CD4-positive, alpha-beta T cell (primary cell): ENCODE results near the gene PIAS1. TPM values are rescaled to one million over a fixed set of nuclear protein-coding genes. Genes with fewer than 3 reads are reported as not detected.

ENCODE experiments used
- ATAC-seq: fragments of 200-7000 bp; cut with Tn5 transposase; one replicate; pipeline ENCODE4 v1.10.0; 2022; ENCODE audit warnings: mild to moderate bottlenecking; ENCODE audit not compliant: poor library complexity
- CTCF ChIA-PET: fragments of 350-600 bp; sonication (Branson Sonifier 250); formaldehyde crosslinking; loops from one replicate; lab custom pipeline; 2021; ENCODE audit warnings: antibody characterized with exemption, inconsistent platforms; lab: Charles Lee
- POLR2A ChIA-PET: fragments of 350-600 bp; sonication (Branson Sonifier 250); formaldehyde crosslinking; loops from one replicate; lab custom pipeline; 2021; ENCODE audit warnings: antibody characterized with exemption, inconsistent platforms; lab: Charles Lee
- DNase-seq, 14 experiments: peaks; one replicate each; pipeline ENCODE4 v3.0.0-alpha.2; 2013 to 2020; ENCODE audit warnings: mixed read lengths in 2 of 14
- H3K27ac ChIP-seq, 2 donors: one replicate each; pipeline versions ENCODE4 v1.5.1 to v1.7.0; 2013; ENCODE audit warnings: low read length in 2 of 2, low read depth in 1 of 2, mild to moderate bottlenecking in 1 of 2
- H3K27me3 ChIP-seq, 2 experiments: 1 replicate in 1 of 2; 2 replicates in 1 of 2; pipeline versions ENCODE4 v1.6.1 to v1.7.0; 2013; ENCODE audit warnings: low read length in 2 of 2, control low read depth in 1 of 2, mild to moderate bottlenecking in 1 of 2, moderate library complexity in 1 of 2; ENCODE audit not compliant: insufficient read depth in 2 of 2, control insufficient read depth in 1 of 2
- H3K36me3 ChIP-seq: one replicate; pipeline ENCODE4 v1.6.1; 2013; ENCODE audit warnings: low read length, control low read depth; ENCODE audit not compliant: insufficient read depth
- H3K4me1 ChIP-seq: one replicate; pipeline ENCODE4 v1.6.1; 2013; ENCODE audit warnings: low read length, control low read depth; ENCODE audit not compliant: insufficient read depth
- H3K4me3 ChIP-seq: one replicate; pipeline ENCODE4 v1.5.1; 2013; ENCODE audit warnings: mild to moderate bottlenecking, low read length, moderate library complexity
- H3K9me3 ChIP-seq, 2 experiments: 1 replicate in 1 of 2; 2 replicates in 1 of 2; pipeline versions ENCODE4 v1.6.1 to v1.7.0; 2013; ENCODE audit warnings: low read length in 2 of 2, mild to moderate bottlenecking in 2 of 2, control low read depth in 1 of 2, moderate library complexity in 1 of 2; ENCODE audit not compliant: control insufficient read depth in 1 of 2, insufficient read depth in 1 of 2
- H3K27ac Mint-ChIP-seq: one replicate; pipeline ENCODE4 v1.8.0; 2020; ENCODE audit warnings: mixed read lengths
- H3K27me3 Mint-ChIP-seq: one replicate; pipeline ENCODE4 v1.8.0; 2021; ENCODE audit warnings: mixed read lengths
- H3K36me3 Mint-ChIP-seq: one replicate; pipeline ENCODE4 v1.8.0; 2021; ENCODE audit warnings: low read depth, mixed read lengths
- H3K4me1 Mint-ChIP-seq: one replicate; pipeline ENCODE4 v1.8.0; 2021; ENCODE audit warnings: low read depth, mixed read lengths
- H3K4me3 Mint-ChIP-seq: one replicate; pipeline ENCODE4 v1.8.0; 2020; ENCODE audit warnings: mild to moderate bottlenecking, mixed read lengths
- H3K9me3 Mint-ChIP-seq: one replicate; pipeline ENCODE4 v1.8.0; 2020; ENCODE audit warnings: mixed read lengths
- CTCF ChIP-seq: fragments of 200-600 bp; IDR thresholded peaks from one replicate; pipeline ENCODE4 v1.8.0; 2022; ENCODE audit warnings: antibody characterized with exemption, mild to moderate bottlenecking
- intact Hi-C, 2 experiments: fragments of 100-400 bp; cut with DNase I in 1 of 2; cut with micrococcal nuclease in 1 of 2; formaldehyde crosslinking; loops; one replicate each; pipeline versions ENCODE4 v1.15.1 to v1.9.0; 2023 to 2025; cut with DNase I, micrococcal nuclease
- total RNA-seq, 174 experiments: library from RNA in 2 of 174; stranded (reverse) in 2 of 174; gene quantifications; one replicate each; pipeline ENCODE4 v1.2.3 and lab custom pipeline; 2021 to 2026

PIAS1 gene
- total RNA-seq, 2 experiments from 2014 or later: 73.1 to 74.8 TPM

GRCh38 chr15:68230157-68231100, 176.3 kb downstream of the PIAS1 start:
- ChIA-PET POLR2A (interaction anchor here (0.8 to 2.4 kb wide), 4 partner anchors 22 to 151 kb away, joined by 3 to 38 read pairs (median 4); partner anchors contain the start of gene FEM1B), CTCF (interaction anchor here (0.6 to 2.9 kb wide), 5 partner anchors 13 to 76 kb away, joined by 3 to 10 read pairs (median 3); partner anchors contain the start of gene FEM1B)
- intact Hi-C loops: no loop called here
- DNase-seq (no peak), ATAC-seq (no peak)
- Mint-ChIP-seq H3K36me3 (peaks cover 5% of the 10 kb centered on the region), H3K27ac (peak overlapping the region; percentile 73), H3K4me3 (peak overlapping the region; percentile 92), H3K9me3 (no peaks in the 10 kb centered on the region), H3K27me3 (no peaks in the 10 kb centered on the region), H3K4me1 (peaks cover 20% of the 10 kb centered on the region)
- Histone ChIP-seq H3K4me1 (peaks cover 27% of the 10 kb centered on the region), H3K9me3 (no peaks in the 10 kb centered on the region), H3K27ac (peak overlapping the region in 1 of 2 donors; percentile 34), H3K36me3 (no peaks in the 10 kb centered on the region), H3K27me3 (no peaks in the 10 kb centered on the region), H3K4me3 (peak overlapping the region; percentile 88)
- no peak for TF ChIP-seq CTCF

- peak overlapping the region; percentile 29 for H3K27ac Mint-ChIP-seq
- CTCF ChIA-PET: interaction anchor here (0.6 to 2.9 kb wide), 2 partner anchors 13 to 75 kb away, joined by 3 to 10 read pairs; no protein-coding TSS in a partner anchor
Measured at GRCh38 chr15:68231102-68231818, 177.1 kb downstream of the PIAS1 start.

More at GRCh38 chr15:68231102-68231818, 177.1 kb downstream of the PIAS1 start:
- TF ChIP-seq CTCF: no peak
- ATAC-seq (no peak), DNase-seq (no peak)
- intact Hi-C loops: no loop called here
- H3K36me3 Mint-ChIP-seq: peaks cover 5% of the 10 kb centered on the region
- peaks cover 25% of the 10 kb centered on the region for H3K4me1 ChIP-seq
- H3K27ac ChIP-seq: no peak overlapping the region
- H3K36me3 ChIP-seq: no peaks in the 10 kb centered on the region
- H3K4me3 ChIP-seq: no peak overlapping the region
- H3K4me1 Mint-ChIP-seq: peaks cover 19% of the 10 kb centered on the region
- H3K27me3 ChIP-seq: no peaks in the 10 kb centered on the region
- no peaks in the 10 kb centered on the region for H3K27me3 Mint-ChIP-seq
- POLR2A ChIA-PET: interaction anchor here (1.2 kb wide), 1 partner anchor 46 kb away, joined by 5 read pairs; the partner anchor contains the start of gene FEM1B
- peak overlapping the region; percentile 92 for H3K4me3 Mint-ChIP-seq
- H3K9me3 ChIP-seq: no peaks in the 10 kb centered on the region
- no peaks in the 10 kb centered on the region for H3K9me3 Mint-ChIP-seq
